ENCODE results near the gene KCNK13. TPM values are rescaled to one million over a fixed set of nuclear protein-coding genes. Genes with fewer than 3 reads are reported as not detected.

The KCNK13 gene
- total RNA-seq, 4 donors from 2014 or later = 0.19 to 0.42 (median 0.28) TPM

- no peak overlapping the region for H3K4me3 ChIP-seq
- H3K27ac ChIP-seq (replicated peaks in 1 of 4) = no peak overlapping the region
- DNase-seq (ENCODE audit: extremely low spot score) = no peak
- no peak for TF ChIP-seq POLR2A (IDR thresholded peaks at IDR 0.05; ENCODE audit: low read depth)
- no peak for TF ChIP-seq EP300 (IDR thresholded peaks at IDR 0.05)
- no peak for TF ChIP-seq POLR2AphosphoS5 (IDR thresholded peaks at IDR 0.05)
- no peak for TF ChIP-seq CTCF (IDR thresholded peaks at IDR 0.05)
- 69% methylated on average over 2 of the region's 2 CpGs for WGBS
- no peaks in the 10 kb centered on the region for H3K9me3 ChIP-seq
- intact Hi-C loops (cut with DNase I) = no loop called here
- no peaks in the 10 kb centered on the region for H3K36me3 ChIP-seq
- H3K4me1 ChIP-seq = no peaks in the 10 kb centered on the region
- no peaks in the 10 kb centered on the region for H3K27me3 ChIP-seq
Measured at GRCh38 chr14:90153429-90153828, 91.6 kb downstream of the KCNK13 start.

- TF ChIP-seq CTCF (IDR thresholded peaks at IDR 0.05) = no peak
- intact Hi-C loops (cut with DNase I) = no loop called here
- Histone ChIP-seq H3K36me3 (no peaks in the 10 kb centered on the region), H3K9me3 (no peaks in the 10 kb centered on the region), H3K4me3 (no peak overlapping the region), H3K27ac (replicated peaks in 1 of 4) (no peak overlapping the region), H3K27me3 (no peaks in the 10 kb centered on the region), H3K4me1 (no peaks in the 10 kb centered on the region)
- no peak for DNase-seq (ENCODE audit: extremely low spot score)
Measured at GRCh38 chr14:90154110-90154509, 92.3 kb downstream of the KCNK13 start.

- TF ChIP-seq POLR2A (IDR thresholded peaks at IDR 0.05; ENCODE audit: low read depth) (no peak), POLR2AphosphoS5 (IDR thresholded peaks at IDR 0.05) (no peak), EP300 (IDR thresholded peaks at IDR 0.05) (no peak), CTCF (IDR thresholded peaks at IDR 0.05) (no peak)
Measured at GRCh38 chr14:90159146-90159545, 97.4 kb downstream of the KCNK13 start.

GRCh38 chr14:90159688-90160087 lies 97.9 kb downstream of the KCNK13 start:
- 51% methylated on average over 4 of the region's 4 CpGs for WGBS
- intact Hi-C loops (cut with DNase I) = no loop called here
- no peak for DNase-seq (ENCODE audit: extremely low spot score)
- Histone ChIP-seq H3K4me1 (no peaks in the 10 kb centered on the region), H3K27ac (replicated peaks in 1 of 4) (no peak overlapping the region), H3K27me3 (no peaks in the 10 kb centered on the region), H3K4me3 (no peak overlapping the region), H3K9me3 (no peaks in the 10 kb centered on the region), H3K36me3 (no peaks in the 10 kb centered on the region)
- TF ChIP-seq POLR2A (IDR thresholded peaks at IDR 0.05; ENCODE audit: low read depth) = no peak
- TF ChIP-seq POLR2AphosphoS5 (IDR thresholded peaks at IDR 0.05) = no peak

More at GRCh38 chr14:90159146-90159545, 97.4 kb downstream of the KCNK13 start:
- 28% methylated on average over 3 of the region's 3 CpGs for WGBS
- no peak for DNase-seq (ENCODE audit: extremely low spot score)
- no peaks in the 10 kb centered on the region for H3K27me3 ChIP-seq
- no peaks in the 10 kb centered on the region for H3K36me3 ChIP-seq
- no peak overlapping the region for H3K4me3 ChIP-seq
- no peaks in the 10 kb centered on the region for H3K9me3 ChIP-seq
- intact Hi-C loops (cut with DNase I) = no loop called here
- H3K27ac ChIP-seq (replicated peaks in 1 of 4) = no peak overlapping the region
- H3K4me1 ChIP-seq = no peaks in the 10 kb centered on the region

- H3K36me3 ChIP-seq = no peaks in the 10 kb centered on the region
- no peak for DNase-seq (ENCODE audit: extremely low spot score)
- WGBS = 85% methylated on average over 3 of the region's 3 CpGs
- no peaks in the 10 kb centered on the region for H3K27me3 ChIP-seq
- H3K4me3 ChIP-seq = no peak overlapping the region
- intact Hi-C loops (cut with DNase I) = no loop called here
- no peaks in the 10 kb centered on the region for H3K9me3 ChIP-seq
- no peaks in the 10 kb centered on the region for H3K4me1 ChIP-seq
- TF ChIP-seq CTCF (IDR thresholded peaks at IDR 0.05) (no peak), POLR2A (IDR thresholded peaks at IDR 0.05; ENCODE audit: low read depth) (no peak), POLR2AphosphoS5 (IDR thresholded peaks at IDR 0.05) (no peak), EP300 (IDR thresholded peaks at IDR 0.05) (no peak)
- H3K27ac ChIP-seq (replicated peaks in 1 of 4) = no peak overlapping the region
Measured at GRCh38 chr14:90161129-90161528, 99.3 kb downstream of the KCNK13 start.
